ENCODE data around the gene MYCL. TPM values are rescaled to one million over a fixed set of nuclear protein-coding genes. Genes with fewer than 3 reads are reported as not detected.
A peak's percentile ranks its signal among the peaks of the same experiment; 100 is the strongest.

The MYCL gene
- total and polyA plus RNA-seq, 2 of the 13 experiments (the other 11 are each of a cell fraction or from before 2014, with no cell fraction given) = 0.31 to 1.7 TPM

- TF ChIP-seq, protein P1, sequence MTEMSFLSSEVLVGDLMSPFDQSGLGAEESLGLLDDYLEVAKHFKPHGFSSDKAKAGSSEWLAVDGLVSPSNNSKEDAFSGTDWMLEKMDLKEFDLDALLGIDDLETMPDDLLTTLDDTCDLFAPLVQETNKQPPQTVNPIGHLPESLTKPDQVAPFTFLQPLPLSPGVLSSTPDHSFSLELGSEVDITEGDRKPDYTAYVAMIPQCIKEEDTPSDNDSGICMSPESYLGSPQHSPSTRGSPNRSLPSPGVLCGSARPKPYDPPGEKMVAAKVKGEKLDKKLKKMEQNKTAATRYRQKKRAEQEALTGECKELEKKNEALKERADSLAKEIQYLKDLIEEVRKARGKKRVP (CRISPR knock-in tag; IDR thresholded peaks at IDR 0.05) = peak in 1 of 2 experiments; percentile 87; a peak in 2 of 4 replicates
- peak; percentile 39; the same call in 1 of the 2 replicates for TF ChIP-seq RXRB (CRISPR knock-in tag; IDR thresholded peaks at IDR 0.05; ENCODE audit: borderline replicate concordance)
- TF ChIP-seq POLR2AphosphoS5 (IDR thresholded peaks at IDR 0.05; ENCODE audit: low read depth, low read length) = no peak
- peak; percentile 77 for TF ChIP-seq HNF4G (IDR thresholded peaks at IDR 0.05; ENCODE audit: borderline replicate concordance, low read depth, low read length)
- no peak for TF ChIP-seq HNF4G (CRISPR knock-in tag; IDR thresholded peaks at IDR 0.05; ENCODE audit: borderline replicate concordance, low read depth)
- peak; percentile 43; the same call in 1 of the 2 replicates for TF ChIP-seq HOXA3 (CRISPR knock-in tag; IDR thresholded peaks at IDR 0.05)
- no peak for TF ChIP-seq HNRNPUL1 (IDR thresholded peaks at IDR 0.05; ENCODE audit: low read depth, low read length)
- no peak for TF ChIP-seq ZC3H4 (CRISPR knock-in tag; IDR thresholded peaks at IDR 0.05; ENCODE audit: borderline replicate concordance)
- 0 out of 2 replicates have a peak, but pooled peaks have one; percentile 19 for TF ChIP-seq GATAD1 (CRISPR knock-in tag; IDR thresholded peaks at IDR 0.05)
- TF ChIP-seq ZNF468 (CRISPR knock-in tag; IDR thresholded peaks at IDR 0.05) = no peak
- no peak for TF ChIP-seq SP1 (IDR thresholded peaks at IDR 0.05)
- TF ChIP-seq SP1 (CRISPR knock-in tag; IDR thresholded peaks at IDR 0.05) = peak; percentile 10; the same call in 1 of the 2 replicates
- TF ChIP-seq GTF2F1 (IDR thresholded peaks at IDR 0.05; ENCODE audit: low read length) = no peak
- TF ChIP-seq ATRX (CRISPR knock-in tag; IDR thresholded peaks at IDR 0.05; ENCODE audit: borderline replicate concordance) = no peak
- peak; percentile 22; the same call in 1 of the 2 replicates for TF ChIP-seq MNT (IDR thresholded peaks at IDR 0.05)
- peak; percentile 76; the same call in 1 of the 2 replicates for TF ChIP-seq NCOR1 (IDR thresholded peaks at IDR 0.05; ENCODE audit: borderline replicate concordance, low read length)
- TF ChIP-seq, protein P2, sequence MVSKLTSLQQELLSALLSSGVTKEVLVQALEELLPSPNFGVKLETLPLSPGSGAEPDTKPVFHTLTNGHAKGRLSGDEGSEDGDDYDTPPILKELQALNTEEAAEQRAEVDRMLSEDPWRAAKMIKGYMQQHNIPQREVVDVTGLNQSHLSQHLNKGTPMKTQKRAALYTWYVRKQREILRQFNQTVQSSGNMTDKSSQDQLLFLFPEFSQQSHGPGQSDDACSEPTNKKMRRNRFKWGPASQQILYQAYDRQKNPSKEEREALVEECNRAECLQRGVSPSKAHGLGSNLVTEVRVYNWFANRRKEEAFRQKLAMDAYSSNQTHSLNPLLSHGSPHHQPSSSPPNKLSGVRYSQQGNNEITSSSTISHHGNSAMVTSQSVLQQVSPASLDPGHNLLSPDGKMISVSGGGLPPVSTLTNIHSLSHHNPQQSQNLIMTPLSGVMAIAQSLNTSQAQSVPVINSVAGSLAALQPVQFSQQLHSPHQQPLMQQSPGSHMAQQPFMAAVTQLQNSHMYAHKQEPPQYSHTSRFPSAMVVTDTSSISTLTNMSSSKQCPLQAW (CRISPR knock-in tag; IDR thresholded peaks at IDR 0.05) = 0 out of 2 replicates have a peak, but pooled peaks have one; percentile 22
- TF ChIP-seq MEIS1 (CRISPR knock-in tag; IDR thresholded peaks at IDR 0.05; ENCODE audit: borderline replicate concordance) = peak; percentile 57; the same call in 1 of the 2 replicates
- no peak for TF ChIP-seq SMAD9 (CRISPR knock-in tag; IDR thresholded peaks at IDR 0.05)
- TF ChIP-seq PHF8 (CRISPR knock-in tag; IDR thresholded peaks at IDR 0.05) = 0 out of 2 replicates have a peak, but pooled peaks have one; percentile 17
- TF ChIP-seq MAX (IDR thresholded peaks at IDR 0.05) = peak; percentile 72
- TF ChIP-seq CREM (IDR thresholded peaks at IDR 0.05) = no peak
- no peak for TF ChIP-seq CREM (CRISPR knock-in tag; IDR thresholded peaks at IDR 0.05)
- peak; percentile 94 for TF ChIP-seq GATAD2A (CRISPR knock-in tag; IDR thresholded peaks at IDR 0.05)
- TF ChIP-seq NR2F1 (CRISPR knock-in tag; IDR thresholded peaks at IDR 0.05) = 0 out of 4 replicates have a peak, but pooled peaks of 1 of the 2 experiments have one; percentile 5
- TF ChIP-seq EP300 (IDR thresholded peaks at IDR 0.05; ENCODE audit: low read depth in 2 of 2, low read length in 2 of 2) = peak; percentile 60 to 73; a peak in 3 of 4 replicates
- TF ChIP-seq EP300 (CRISPR knock-in tag; IDR thresholded peaks at IDR 0.05; ENCODE audit: borderline replicate concordance) = peak; percentile 36; the same call in 1 of the 2 replicates
Observed at GRCh38 chr1:39933956-39934941, 32.5 kb upstream of the MYCL start (continued).
